ENCODE data around the gene TGFBR1.

- TF ChIP-seq CTCF (IDR thresholded peaks at IDR 0.05; ENCODE audit: insufficient read depth, low read depth, low read length) (no peak), EZH2 (IDR thresholded peaks at IDR 0.05; ENCODE audit: insufficient read depth, low read length) (no peak)
Measured at GRCh38 chr9:99201603-99202002, 96.7 kb downstream of the TGFBR1 start.
